Transverse colon (tissue), 4 donors: Measurements from ENCODE around the gene PKN1.

Experiments used
- CTCF ChIP-seq, 5 experiments: fragments of 200-600 bp in 3 of 5; fragments of 450-650 bp in 2 of 5; sonication (generic) in 3 of 5; IDR thresholded peaks; 1 replicate in 2 of 5; 2 replicates in 3 of 5; pipeline ENCODE4 v1.5.1; 2016 to 2017; ENCODE audit warnings: antibody characterized with exemption in 5 of 5, inconsistent platforms in 3 of 5, mild to moderate bottlenecking in 2 of 5, moderate library complexity in 1 of 5
- EP300 ChIP-seq: sonication (generic); formaldehyde crosslinking; IDR thresholded peaks from one replicate; pipeline ENCODE4 v1.6.1; 2017; ENCODE audit warnings: antibody characterized with exemption, low read depth
- POLR2A ChIP-seq: fragments of 450-650 bp; IDR thresholded peaks from one replicate; pipeline ENCODE4 v1.6.1; 2016; ENCODE audit warnings: antibody characterized with exemption, mild to moderate bottlenecking, moderate library complexity
- POLR2AphosphoS5 ChIP-seq, 3 donors: sonication (generic); formaldehyde crosslinking; IDR thresholded peaks; one replicate each; pipeline ENCODE4 v1.6.1; 2016; ENCODE audit warnings: antibody characterized with exemption in 3 of 3

DNA sequence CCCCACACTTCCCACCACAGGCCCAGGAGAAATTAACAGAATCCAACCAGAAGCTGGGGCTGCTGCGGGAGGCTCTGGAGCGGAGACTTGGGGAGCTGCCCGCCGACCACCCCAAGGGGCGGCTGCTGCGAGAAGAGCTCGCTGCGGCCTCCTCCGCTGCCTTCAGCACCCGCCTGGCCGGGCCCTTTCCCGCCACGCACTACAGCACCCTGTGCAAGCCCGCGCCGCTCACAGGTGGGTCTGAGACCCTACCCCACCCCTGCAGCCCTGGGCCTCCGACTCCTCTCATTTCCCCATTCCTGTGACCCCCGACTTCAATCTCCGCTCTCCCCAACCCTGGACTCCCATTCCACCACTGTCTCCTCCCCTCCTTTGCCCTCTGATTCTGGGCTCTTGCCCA lies 17.8 kb downstream of the PKN1 start:
- TF ChIP-seq CTCF (IDR thresholded peaks at IDR 0.05) (no peak), POLR2A (no peak), EP300 (no peak), POLR2AphosphoS5 (IDR thresholded peaks at IDR 0.05) (no peak)
